ENCODE measurements around the gene ARR3. TPM values are rescaled to one million over a fixed set of nuclear protein-coding genes. Genes with fewer than 3 reads are reported as not detected.

The ARR3 gene
- not detected in 2 replicates for total RNA-seq (2022)
- not detected for Bru-seq, nascent RNA
- not detected for BruChase-seq, experiment 1, labeled RNA remaining after a 2-hour chase
- not detected for BruChase-seq, experiment 2, labeled RNA remaining after a 6-hour chase
- long read RNA-seq: 0 reads

DNA sequence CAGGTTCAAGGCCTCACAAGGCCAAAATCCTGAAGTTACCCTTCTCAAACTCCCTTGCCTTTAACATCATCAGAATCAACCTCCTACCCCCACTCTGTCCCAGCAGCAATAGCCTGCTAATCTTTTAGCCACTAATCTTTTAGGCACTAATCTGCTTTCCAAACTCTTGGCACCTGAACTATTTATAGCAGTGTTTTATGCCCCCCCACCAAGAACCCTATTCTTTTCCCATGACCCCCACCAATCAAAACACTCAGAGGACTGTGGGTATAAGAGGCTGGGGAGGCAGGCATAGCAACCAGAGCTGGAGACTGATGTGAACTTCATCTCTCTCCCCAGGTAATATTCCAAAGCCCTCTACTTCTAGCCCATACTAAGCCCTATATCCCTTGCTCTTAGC, at the start of gene ARR3:
TSS of gene ARR3 (plus strand) at position 301 of the 400 bp plus-strand sequence. CDS start 1,052 bp downstream, outside the sequence.
- intact Hi-C loops (cut with micrococcal nuclease; ENCODE audit: unreplicated experiment): no loop called here
- no peak within 1 kb of the TSS for H3K4me3 Mint-ChIP-seq (ENCODE audit: unreplicated experiment)
- no peaks in the 10 kb centered on the region for H3K36me3 Mint-ChIP-seq (ENCODE audit: insufficient read depth, unreplicated experiment)
- no peak for DNase-seq
- Histone ChIP-seq H3K9me3 (no peaks in the 10 kb centered on the region), H3K36me3 (ENCODE audit: control insufficient read depth, insufficient read depth, low read length) (no peaks in the 10 kb centered on the region), H3K4me1 (no peaks in the 10 kb centered on the region), H3K4me3 (ENCODE audit: low read depth, low read length) (no peak within 1 kb of the TSS), H3K27me3 (replicated peaks; ENCODE audit: control insufficient read depth, insufficient read depth, low read length) (no peaks in the 10 kb centered on the region)
- ChIA-PET CTCF (no interaction called here), POLR2A (no interaction called here)
- TF ChIP-seq, protein P1, sequence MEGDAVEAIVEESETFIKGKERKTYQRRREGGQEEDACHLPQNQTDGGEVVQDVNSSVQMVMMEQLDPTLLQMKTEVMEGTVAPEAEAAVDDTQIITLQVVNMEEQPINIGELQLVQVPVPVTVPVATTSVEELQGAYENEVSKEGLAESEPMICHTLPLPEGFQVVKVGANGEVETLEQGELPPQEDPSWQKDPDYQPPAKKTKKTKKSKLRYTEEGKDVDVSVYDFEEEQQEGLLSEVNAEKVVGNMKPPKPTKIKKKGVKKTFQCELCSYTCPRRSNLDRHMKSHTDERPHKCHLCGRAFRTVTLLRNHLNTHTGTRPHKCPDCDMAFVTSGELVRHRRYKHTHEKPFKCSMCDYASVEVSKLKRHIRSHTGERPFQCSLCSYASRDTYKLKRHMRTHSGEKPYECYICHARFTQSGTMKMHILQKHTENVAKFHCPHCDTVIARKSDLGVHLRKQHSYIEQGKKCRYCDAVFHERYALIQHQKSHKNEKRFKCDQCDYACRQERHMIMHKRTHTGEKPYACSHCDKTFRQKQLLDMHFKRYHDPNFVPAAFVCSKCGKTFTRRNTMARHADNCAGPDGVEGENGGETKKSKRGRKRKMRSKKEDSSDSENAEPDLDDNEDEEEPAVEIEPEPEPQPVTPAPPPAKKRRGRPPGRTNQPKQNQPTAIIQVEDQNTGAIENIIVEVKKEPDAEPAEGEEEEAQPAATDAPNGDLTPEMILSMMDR (IDR thresholded peaks at IDR 0.05; ENCODE audit: insufficient read depth in 1 of 2, low read depth in 1 of 2, low read length in 1 of 2, severe bottlenecking in 1 of 2, unreplicated experiment in 1 of 2): no peak
- no peak within 1 kb of the TSS for H3K27ac Mint-ChIP-seq (ENCODE audit: unreplicated experiment)
- H3K4me1 Mint-ChIP-seq (ENCODE audit: low read depth, unreplicated experiment): peaks cover 5% of the 10 kb centered on the region
- no TSS peak for BruUV-seq (replicated peaks)
- H3K27me3 Mint-ChIP-seq (ENCODE audit: insufficient read depth, unreplicated experiment): peaks cover 12% of the 10 kb centered on the region
- no peaks in the 10 kb centered on the region for H3K9me3 Mint-ChIP-seq (ENCODE audit: unreplicated experiment)

DNA sequence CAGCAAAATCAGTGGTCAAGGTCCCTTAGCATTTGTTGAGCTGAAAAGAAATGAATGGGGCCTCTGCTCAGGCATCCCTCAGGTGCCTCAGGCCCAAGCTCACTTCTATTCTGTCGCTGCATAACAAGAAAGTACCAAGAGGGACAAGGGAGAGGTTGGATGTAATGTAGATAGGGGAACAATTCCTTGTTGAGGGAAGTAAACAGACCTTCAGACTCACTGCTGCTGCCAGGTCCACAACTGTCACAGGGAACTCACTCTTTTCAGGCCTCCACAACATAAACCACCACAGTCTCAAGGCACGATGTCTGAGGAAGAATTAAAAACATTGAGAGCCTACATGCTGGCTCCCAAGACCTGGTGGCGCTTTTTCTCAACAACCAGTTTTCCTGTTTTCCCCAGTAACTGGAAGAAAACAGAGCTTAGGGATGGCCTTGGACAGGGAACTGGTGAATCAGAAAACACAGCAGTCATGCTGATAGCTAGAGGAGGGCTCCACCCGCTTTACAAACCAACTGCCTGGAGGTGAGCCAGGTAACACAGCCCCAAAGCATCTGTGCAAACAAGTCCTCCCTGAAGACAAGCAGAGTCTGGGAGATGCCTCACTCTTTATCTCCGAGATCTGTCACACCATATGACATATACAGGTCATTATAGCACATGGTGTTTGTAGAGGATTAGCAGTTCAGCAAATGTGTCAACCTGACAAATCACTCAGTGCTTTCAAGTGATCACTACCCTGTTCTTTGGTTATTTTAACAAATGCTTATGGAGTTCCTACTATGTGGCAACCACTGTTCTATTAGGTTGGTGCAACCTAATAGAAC, 48.0 kb upstream of the ARR3 start:
- H3K36me3 ChIP-seq (ENCODE audit: control insufficient read depth, insufficient read depth, low read length): no peaks in the 10 kb centered on the region
- H3K36me3 Mint-ChIP-seq (ENCODE audit: insufficient read depth, unreplicated experiment): no peaks in the 10 kb centered on the region
- TF ChIP-seq, protein P1 (IDR thresholded peaks at IDR 0.05; ENCODE audit: insufficient read depth in 1 of 2, low read depth in 1 of 2, low read length in 1 of 2, severe bottlenecking in 1 of 2, unreplicated experiment in 1 of 2): no peak
- H3K4me3 Mint-ChIP-seq (ENCODE audit: unreplicated experiment): no peak overlapping the region
- H3K27me3 Mint-ChIP-seq (ENCODE audit: insufficient read depth, unreplicated experiment): no peaks in the 10 kb centered on the region
- H3K27me3 ChIP-seq (replicated peaks; ENCODE audit: control insufficient read depth, insufficient read depth, low read length): no peaks in the 10 kb centered on the region
- no peaks in the 10 kb centered on the region for H3K4me1 Mint-ChIP-seq (ENCODE audit: low read depth, unreplicated experiment)
- ChIA-PET POLR2A (no interaction called here), CTCF (interaction anchor here (0.5 to 1.0 kb wide), 3 partner anchors 87 to 258 kb away, joined by 3 to 4 read pairs (median 3); partner anchors contain the start of gene IGBP1)
- H3K4me1 ChIP-seq: peaks cover 9% of the 10 kb centered on the region; the same call in 1 of the 2 replicates
- no peaks in the 10 kb centered on the region for H3K9me3 ChIP-seq
- BruUV-seq (replicated peaks): no TSS peak
- no peak overlapping the region for H3K4me3 ChIP-seq (ENCODE audit: low read depth, low read length)
- peak; percentile 72 to 85 for DNase-seq
- no peaks in the 10 kb centered on the region for H3K9me3 Mint-ChIP-seq (ENCODE audit: unreplicated experiment)
- intact Hi-C loops (cut with micrococcal nuclease; ENCODE audit: unreplicated experiment): no loop called here
- H3K27ac Mint-ChIP-seq (ENCODE audit: unreplicated experiment): no peak overlapping the region

DNA sequence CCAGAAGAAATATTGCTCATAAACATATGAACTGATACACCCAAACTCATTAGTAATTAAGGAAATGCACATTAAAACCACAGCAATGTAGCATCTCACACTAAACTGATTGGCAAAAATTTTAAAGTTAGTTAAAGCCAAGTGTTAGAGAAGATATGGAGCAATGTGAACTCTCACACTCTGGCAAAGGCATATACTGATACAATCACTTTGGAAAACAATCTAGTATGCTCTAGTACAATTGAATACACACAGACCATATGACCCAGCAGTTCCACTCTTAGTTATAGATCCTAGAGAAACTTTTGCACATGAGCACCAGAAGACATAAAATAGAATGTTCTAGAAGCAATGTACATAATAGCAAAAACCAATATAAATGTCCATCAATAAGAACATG, 42.1 kb upstream of the ARR3 start:
- ChIA-PET POLR2A (no interaction called here), CTCF (no interaction called here)
- H3K27me3 ChIP-seq (replicated peaks; ENCODE audit: control insufficient read depth, insufficient read depth, low read length): no peaks in the 10 kb centered on the region
- no peak for DNase-seq
- intact Hi-C loops (cut with micrococcal nuclease; ENCODE audit: unreplicated experiment): no loop called here
- Mint-ChIP-seq H3K9me3 (ENCODE audit: unreplicated experiment) (no peaks in the 10 kb centered on the region), H3K27ac (ENCODE audit: unreplicated experiment) (no peak overlapping the region), H3K4me1 (ENCODE audit: low read depth, unreplicated experiment) (no peaks in the 10 kb centered on the region), H3K36me3 (ENCODE audit: insufficient read depth, unreplicated experiment) (no peaks in the 10 kb centered on the region), H3K27me3 (ENCODE audit: insufficient read depth, unreplicated experiment) (no peaks in the 10 kb centered on the region), H3K4me3 (ENCODE audit: unreplicated experiment) (no peak overlapping the region)
- TF ChIP-seq, protein P1 (IDR thresholded peaks at IDR 0.05; ENCODE audit: insufficient read depth in 1 of 2, low read depth in 1 of 2, low read length in 1 of 2, severe bottlenecking in 1 of 2, unreplicated experiment in 1 of 2): no peak
- H3K4me3 ChIP-seq (ENCODE audit: low read depth, low read length): no peak overlapping the region
- no peaks in the 10 kb centered on the region for H3K4me1 ChIP-seq
- BruUV-seq (replicated peaks): no TSS peak
- no peaks in the 10 kb centered on the region for H3K9me3 ChIP-seq
- H3K36me3 ChIP-seq (ENCODE audit: control insufficient read depth, insufficient read depth, low read length): no peaks in the 10 kb centered on the region
